Activated naive CD8-positive, alpha-beta T cell treated with anti-CD3 and anti-CD28 coated beads, Interleukin-2, amount 50 U/mL, for 24 hours (primary cell): ENCODE results near the gene GOLGA8Q.
"Not testable (repeated sequence)": the region's sequence is repeated elsewhere in the genome, so short reads cannot be mapped to it uniquely, and the experiment has no call there.

Experiments
- ATAC-seq: fragments of 150-1000 bp; cut with Tn5 transposase; one replicate; pipeline ENCODE4 v1.10.0; 2021
- DNase-seq: peaks from one replicate; pipeline ENCODE4 v3.0.0; 2021
- H3K27ac Mint-ChIP-seq: one replicate; pipeline ENCODE4 v1.8.0; 2021; ENCODE audit warnings: mild to moderate bottlenecking, mixed read lengths
- H3K27me3 Mint-ChIP-seq: one replicate; pipeline ENCODE4 v1.8.0; 2021; ENCODE audit warnings: mixed read lengths
- H3K36me3 Mint-ChIP-seq: one replicate; pipeline ENCODE4 v1.8.0; 2021; ENCODE audit warnings: low read depth, mixed read lengths
- H3K4me1 Mint-ChIP-seq: one replicate; pipeline ENCODE4 v1.8.0; 2021; ENCODE audit warnings: mixed read lengths
- H3K4me3 Mint-ChIP-seq: one replicate; pipeline ENCODE4 v1.8.0; 2021; ENCODE audit warnings: mild to moderate bottlenecking, moderate library complexity, mixed read lengths
- H3K9me3 Mint-ChIP-seq: one replicate; pipeline ENCODE4 v1.8.0; 2021; ENCODE audit warnings: mixed read lengths

The GOLGA8Q gene

GRCh38 chr15:30551750-30552149 lies at the start of gene GOLGA8Q:
Gene GOLGA8Q (plus strand): TSS chr15:30552050. CDS start chr15:30552078, 28 bp downstream.
- not testable (repeated sequence) for H3K27me3 Mint-ChIP-seq, H3K36me3 Mint-ChIP-seq, H3K4me1 Mint-ChIP-seq, ATAC-seq, DNase-seq, H3K4me3 Mint-ChIP-seq, H3K9me3 Mint-ChIP-seq, H3K27ac Mint-ChIP-seq

- not testable (repeated sequence) for H3K4me3 Mint-ChIP-seq, H3K36me3 Mint-ChIP-seq, H3K27ac Mint-ChIP-seq, H3K4me1 Mint-ChIP-seq, H3K27me3 Mint-ChIP-seq, H3K9me3 Mint-ChIP-seq, ATAC-seq, DNase-seq
These were observed 48.7 kb upstream of the GOLGA8Q start for GRCh38 chr15:30502904-30503781.

GRCh38 chr15:30504162-30504843 lies 47.5 kb upstream of the GOLGA8Q start:
- H3K4me3 Mint-ChIP-seq, H3K27ac Mint-ChIP-seq, H3K27me3 Mint-ChIP-seq, ATAC-seq, H3K4me1 Mint-ChIP-seq, DNase-seq, H3K9me3 Mint-ChIP-seq, H3K36me3 Mint-ChIP-seq: not testable (repeated sequence)

- H3K4me3 Mint-ChIP-seq, H3K27ac Mint-ChIP-seq, H3K36me3 Mint-ChIP-seq, DNase-seq, H3K9me3 Mint-ChIP-seq, H3K4me1 Mint-ChIP-seq, ATAC-seq, H3K27me3 Mint-ChIP-seq: not testable (repeated sequence)
These were observed 37.3 kb upstream of the GOLGA8Q start for GRCh38 chr15:30514545-30514944.

- not testable (repeated sequence) for DNase-seq, H3K4me3 Mint-ChIP-seq, H3K27ac Mint-ChIP-seq, H3K4me1 Mint-ChIP-seq, H3K27me3 Mint-ChIP-seq, H3K36me3 Mint-ChIP-seq, H3K9me3 Mint-ChIP-seq, ATAC-seq
These were observed 28.2 kb upstream of the GOLGA8Q start for GRCh38 chr15:30523453-30524243.

GRCh38 chr15:30525912-30526311 lies 25.9 kb upstream of the GOLGA8Q start:
- not testable (repeated sequence) for H3K4me1 Mint-ChIP-seq, H3K4me3 Mint-ChIP-seq, ATAC-seq, H3K36me3 Mint-ChIP-seq, H3K27me3 Mint-ChIP-seq, H3K9me3 Mint-ChIP-seq, DNase-seq, H3K27ac Mint-ChIP-seq

GRCh38 chr15:30529049-30529448 lies 22.8 kb upstream of the GOLGA8Q start:
- not testable (repeated sequence) for H3K27me3 Mint-ChIP-seq, H3K4me3 Mint-ChIP-seq, H3K27ac Mint-ChIP-seq, ATAC-seq, H3K9me3 Mint-ChIP-seq, H3K36me3 Mint-ChIP-seq, DNase-seq, H3K4me1 Mint-ChIP-seq

- H3K9me3 Mint-ChIP-seq, H3K36me3 Mint-ChIP-seq, DNase-seq, H3K4me1 Mint-ChIP-seq, H3K27ac Mint-ChIP-seq, H3K4me3 Mint-ChIP-seq, ATAC-seq, H3K27me3 Mint-ChIP-seq: not testable (repeated sequence)
These were observed 15.1 kb downstream of the GOLGA8Q start for GRCh38 chr15:30566949-30567348.

- H3K27ac Mint-ChIP-seq, H3K9me3 Mint-ChIP-seq, H3K4me1 Mint-ChIP-seq, H3K27me3 Mint-ChIP-seq, H3K4me3 Mint-ChIP-seq, H3K36me3 Mint-ChIP-seq, DNase-seq: not testable (repeated sequence)
- peak; percentile 52 for ATAC-seq
These were observed 21.2 kb downstream of the GOLGA8Q start for GRCh38 chr15:30573012-30573491.

- not testable (repeated sequence) for H3K27ac Mint-ChIP-seq, DNase-seq, ATAC-seq, H3K27me3 Mint-ChIP-seq, H3K36me3 Mint-ChIP-seq, H3K9me3 Mint-ChIP-seq, H3K4me1 Mint-ChIP-seq, H3K4me3 Mint-ChIP-seq
These were observed 27.6 kb downstream of the GOLGA8Q start for GRCh38 chr15:30579394-30579970.

- not testable (repeated sequence) for H3K36me3 Mint-ChIP-seq, H3K4me3 Mint-ChIP-seq, H3K27me3 Mint-ChIP-seq, DNase-seq, H3K4me1 Mint-ChIP-seq, ATAC-seq, H3K27ac Mint-ChIP-seq, H3K9me3 Mint-ChIP-seq
These were observed 28.9 kb downstream of the GOLGA8Q start for GRCh38 chr15:30580716-30581115.

- not testable (repeated sequence) for H3K4me3 Mint-ChIP-seq, H3K4me1 Mint-ChIP-seq, H3K36me3 Mint-ChIP-seq, H3K9me3 Mint-ChIP-seq, H3K27ac Mint-ChIP-seq, DNase-seq, H3K27me3 Mint-ChIP-seq, ATAC-seq
These were observed 47.1 kb downstream of the GOLGA8Q start for GRCh38 chr15:30598953-30599352.

GRCh38 chr15:30603796-30604195 lies 51.9 kb downstream of the GOLGA8Q start, which contains the start of gene GOLGA8H:
Gene GOLGA8H (plus strand): TSS chr15:30604028. CDS start chr15:30604126, 98 bp downstream.
- not testable (repeated sequence) for H3K36me3 Mint-ChIP-seq, H3K4me3 Mint-ChIP-seq, H3K4me1 Mint-ChIP-seq, ATAC-seq, DNase-seq, H3K9me3 Mint-ChIP-seq, H3K27ac Mint-ChIP-seq, H3K27me3 Mint-ChIP-seq
